Testis (tissue), 3 donors: ENCODE measurements around the gene ECM1. TPM values are rescaled to one million over a fixed set of nuclear protein-coding genes. Genes with fewer than 3 reads are reported as not detected.

Source experiments
- DNase-seq: peaks from one replicate; pipeline ENCODE4 v3.0.0-alpha.2; 2019
- H3K27ac ChIP-seq, 2 donors: fragments of 200-600 bp; sonication (generic); one replicate each; pipeline ENCODE4 v1.5.1; 2019
- H3K27me3 ChIP-seq: fragments of 200-600 bp; sonication (generic); one replicate; pipeline ENCODE4 v1.5.1; 2019
- H3K36me3 ChIP-seq: fragments of 200-600 bp; sonication (generic); one replicate; pipeline ENCODE4 v1.5.1; 2017; ENCODE audit warnings: low read depth; ENCODE audit errors: missing control alignments
- H3K4me1 ChIP-seq: fragments of 200-600 bp; sonication (generic); one replicate; pipeline ENCODE4 v1.5.1; 2019
- H3K4me3 ChIP-seq, 2 donors: fragments of 200-600 bp; sonication (generic); one replicate each; pipeline ENCODE4 v1.5.1; 2017 to 2019
- H3K9me3 ChIP-seq: fragments of 200-600 bp; sonication (generic); one replicate; pipeline ENCODE4 v1.5.1; 2017
- POLR2A ChIP-seq: fragments of 450-650 bp; IDR thresholded peaks from one replicate; pipeline ENCODE4 v1.6.1; 2017; ENCODE audit warnings: antibody characterized with exemption, mild to moderate bottlenecking, moderate library complexity
- WGBS, 2 donors: methylation state at CpG; one replicate each; pipeline ENCODE4 v1.1.5; 2018; 5-methylcytosine and 5-hydroxymethylcytosine counted together
- intact Hi-C: fragments of 100-400 bp; cut with DNase I; formaldehyde crosslinking; loops from one replicate; pipeline ENCODE4 v1.15.1; 2023; ENCODE audit warnings: low total_unique reads
- polyA plus RNA-seq: library from polyadenylated mRNA; stranded (reverse); fragments of 350-450 nt; fragmentation: Illumina TruSeq; extraction: RNeasy Lipid Tissue Mini Kit (QIAGEN cat#74804); gene quantifications from one replicate; pipeline ENCODE4 v1.2.3, GENCODE V29; 2014; ENCODE audit warnings: low read depth, low replicate concordance; ENCODE audit not compliant: insufficient read depth
- total RNA-seq, 2 donors: library from RNA; depleted of rRNA; stranded (reverse); fragments of >200 nt; gene quantifications; one replicate each; pipeline ENCODE4 v1.2.3, GENCODE V29; 2016
- TF ChIP-seq, protein P1 (sequence below), 3 experiments: fragments of 450-650 bp in 2 of 3; fragments of 200-600 bp in 1 of 3; sonication (generic) in 1 of 3; IDR thresholded peaks; one replicate each; pipeline ENCODE4 v1.5.1; 2016 to 2019; ENCODE audit warnings: antibody characterized with exemption in 3 of 3, mild to moderate bottlenecking in 2 of 3, moderate library complexity in 1 of 3

Gene ECM1
- total and polyA plus RNA-seq, 3 donors from 2014 or later: 4.6 to 16.9 (median 5.0) TPM

DNA sequence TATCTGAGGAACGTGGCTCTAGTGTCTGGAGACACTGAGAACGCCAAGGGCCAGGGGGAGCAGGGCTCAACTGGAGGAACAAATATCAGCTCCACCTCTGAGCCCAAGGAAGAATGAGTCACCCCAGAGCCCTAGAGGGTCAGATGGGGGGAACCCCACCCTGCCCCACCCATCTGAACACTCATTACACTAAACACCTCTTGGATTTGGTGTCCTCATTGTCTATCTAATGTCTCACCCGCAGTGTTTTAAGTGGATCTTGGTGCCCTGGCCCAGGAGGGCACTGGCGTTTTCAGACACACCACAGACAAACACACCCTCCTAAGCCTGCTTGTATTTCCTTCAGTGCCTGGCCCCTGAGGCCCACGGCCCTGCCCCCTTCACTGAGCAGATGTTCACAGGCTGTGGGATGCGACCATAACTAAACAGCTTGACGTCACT is 5.5 kb downstream of the ECM1 start:
- Histone ChIP-seq H3K4me3 (no peak overlapping the region), H3K4me1 (peaks cover 11% of the 10 kb centered on the region), H3K27ac (no peak overlapping the region), H3K27me3 (no peaks in the 10 kb centered on the region), H3K9me3 (no peaks in the 10 kb centered on the region), H3K36me3 (no peaks in the 10 kb centered on the region)
- DNase-seq: no peak
- TF ChIP-seq POLR2A: no peak
- TF ChIP-seq, protein P1, sequence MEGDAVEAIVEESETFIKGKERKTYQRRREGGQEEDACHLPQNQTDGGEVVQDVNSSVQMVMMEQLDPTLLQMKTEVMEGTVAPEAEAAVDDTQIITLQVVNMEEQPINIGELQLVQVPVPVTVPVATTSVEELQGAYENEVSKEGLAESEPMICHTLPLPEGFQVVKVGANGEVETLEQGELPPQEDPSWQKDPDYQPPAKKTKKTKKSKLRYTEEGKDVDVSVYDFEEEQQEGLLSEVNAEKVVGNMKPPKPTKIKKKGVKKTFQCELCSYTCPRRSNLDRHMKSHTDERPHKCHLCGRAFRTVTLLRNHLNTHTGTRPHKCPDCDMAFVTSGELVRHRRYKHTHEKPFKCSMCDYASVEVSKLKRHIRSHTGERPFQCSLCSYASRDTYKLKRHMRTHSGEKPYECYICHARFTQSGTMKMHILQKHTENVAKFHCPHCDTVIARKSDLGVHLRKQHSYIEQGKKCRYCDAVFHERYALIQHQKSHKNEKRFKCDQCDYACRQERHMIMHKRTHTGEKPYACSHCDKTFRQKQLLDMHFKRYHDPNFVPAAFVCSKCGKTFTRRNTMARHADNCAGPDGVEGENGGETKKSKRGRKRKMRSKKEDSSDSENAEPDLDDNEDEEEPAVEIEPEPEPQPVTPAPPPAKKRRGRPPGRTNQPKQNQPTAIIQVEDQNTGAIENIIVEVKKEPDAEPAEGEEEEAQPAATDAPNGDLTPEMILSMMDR (IDR thresholded peaks at IDR 0.05): no peak
- intact Hi-C loops: no loop called here
- 82 to 89% methylated on average over 7 of the region's 7 CpGs for WGBS, 2 donors

DNA sequence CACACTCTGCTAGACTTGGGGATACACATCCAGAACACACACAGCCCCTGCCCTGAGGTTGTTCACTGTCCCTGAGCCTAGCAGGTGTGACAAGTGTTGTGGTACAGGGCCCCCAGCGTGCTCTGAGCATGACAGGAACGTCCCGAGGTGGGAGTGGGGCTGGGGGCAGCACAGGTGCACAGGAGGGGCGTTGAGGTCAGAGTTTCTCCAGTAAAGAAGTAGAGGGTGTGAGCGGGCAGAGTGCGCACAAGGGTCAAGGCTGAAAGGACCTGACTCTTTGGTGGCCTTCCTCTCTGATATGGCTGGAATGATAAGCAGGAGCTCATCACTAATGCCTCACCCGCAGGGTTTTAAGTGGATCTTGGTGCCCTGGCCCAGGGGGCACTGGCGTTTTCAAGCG is 6.4 kb downstream of the ECM1 start:
- Histone ChIP-seq H3K27me3 (no peaks in the 10 kb centered on the region), H3K4me3 (peak overlapping the region in 1 of 2 donors; percentile 64), H3K4me1 (peaks cover 5% of the 10 kb centered on the region), H3K9me3 (no peaks in the 10 kb centered on the region), H3K27ac (no peak overlapping the region), H3K36me3 (no peaks in the 10 kb centered on the region)
- DNase-seq: no peak
- intact Hi-C loops: no loop called here
- TF ChIP-seq, protein P1 (IDR thresholded peaks at IDR 0.05): no peak
- TF ChIP-seq POLR2A: no peak
- WGBS, 2 donors: 69 to 74% methylated on average over 9 of the region's 9 CpGs

DNA sequence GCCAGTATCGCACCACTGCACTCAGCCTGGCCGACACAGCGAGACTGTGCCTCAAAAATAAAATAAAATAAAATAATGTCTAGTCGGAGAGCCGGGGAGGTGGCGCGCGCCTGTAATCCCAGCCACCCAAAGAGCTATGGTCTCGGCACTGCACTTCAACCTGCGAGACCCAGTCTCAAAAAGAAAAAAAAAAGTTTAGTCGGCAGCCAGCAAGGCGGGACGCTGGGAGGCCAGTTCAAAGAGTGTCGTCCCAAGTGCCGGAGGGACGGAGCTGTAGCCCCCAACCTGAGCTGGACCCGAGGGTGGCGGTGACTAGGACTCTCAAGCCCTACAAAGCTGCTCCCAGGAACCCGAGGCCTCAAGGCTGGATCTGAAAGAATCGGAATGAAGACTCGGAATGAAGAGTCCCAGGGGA is 7.0 kb downstream of the ECM1 start:
- peaks cover 5% of the 10 kb centered on the region for H3K4me1 ChIP-seq
- 19 to 21% methylated on average over 21 of the region's 21 CpGs for WGBS, 2 donors
- intact Hi-C loops: no loop called here

DNA sequence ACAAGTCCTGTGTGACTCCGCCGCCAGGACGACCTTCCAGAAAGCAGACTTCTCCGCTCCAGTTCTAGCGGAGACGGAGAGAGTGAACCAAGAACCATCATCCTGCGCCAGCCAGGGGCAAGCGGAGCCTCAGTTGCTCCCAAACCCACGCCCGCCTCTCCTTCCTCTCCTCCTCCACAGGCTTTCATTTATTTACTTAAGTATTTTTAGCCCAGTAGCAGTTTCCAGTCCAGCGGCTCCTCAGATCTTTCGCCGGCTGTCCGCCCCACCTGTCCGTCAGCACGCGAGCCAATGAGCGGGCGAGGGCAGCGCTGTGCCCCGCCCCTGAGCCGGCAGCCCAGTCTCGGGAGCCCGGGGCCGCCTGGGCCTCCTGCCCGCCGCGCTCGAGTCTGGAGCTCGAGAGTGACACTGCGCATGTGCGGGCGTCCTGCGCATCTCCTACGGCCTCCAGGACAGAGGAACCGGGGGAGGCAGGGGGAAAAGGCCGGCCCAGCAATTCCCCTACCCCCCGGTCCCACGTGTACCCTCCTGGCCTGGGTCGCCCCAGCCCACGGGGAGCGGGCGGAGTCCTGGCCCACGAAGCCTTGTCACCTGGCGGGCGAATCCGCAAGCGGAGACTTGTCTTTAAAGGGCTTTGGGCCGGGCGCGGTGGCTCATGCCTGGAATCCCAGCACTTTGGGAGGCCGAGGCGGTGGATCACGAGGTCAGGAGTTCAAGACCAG is 7.6 kb downstream of the ECM1 start, which contains the start of gene FALEC:
Gene FALEC (plus strand): TSS at position 425 of the 722 bp plus-strand sequence.
- peak within 1 kb of the TSS; percentile 79 to 86 for H3K27ac ChIP-seq
- no peaks in the 10 kb centered on the region for H3K27me3 ChIP-seq
- 0 to 1% methylated on average over 22 to 41 of the region's 54 CpGs for WGBS, 2 donors
- intact Hi-C loops: no loop called here
- TF ChIP-seq, protein P1 (IDR thresholded peaks at IDR 0.05): peak in 1 of 3 experiments; percentile 23
- TF ChIP-seq POLR2A: no peak
- peak within 1 kb of the TSS; percentile 57 to 64 for H3K4me3 ChIP-seq
- peaks cover 5% of the 10 kb centered on the region for H3K4me1 ChIP-seq
- no peaks in the 10 kb centered on the region for H3K36me3 ChIP-seq
- peak; percentile 97 for DNase-seq
- H3K9me3 ChIP-seq: no peaks in the 10 kb centered on the region

More for the DNA sequence above, 7.0 kb downstream of the ECM1 start:
- no peak for DNase-seq
- TF ChIP-seq POLR2A: no peak
- TF ChIP-seq, protein P1 (IDR thresholded peaks at IDR 0.05): no peak
- no peaks in the 10 kb centered on the region for H3K27me3 ChIP-seq
- no peaks in the 10 kb centered on the region for H3K36me3 ChIP-seq
- peak overlapping the region; percentile 79 to 86 for H3K27ac ChIP-seq
- peak overlapping the region; percentile 57 to 64 for H3K4me3 ChIP-seq
- no peaks in the 10 kb centered on the region for H3K9me3 ChIP-seq
